Endodermal cell (in vitro differentiated cells): Measurements from ENCODE around the gene PLD6. TPM values are rescaled to one million over a fixed set of nuclear protein-coding genes. Genes with fewer than 3 reads are reported as not detected.

Experiments
- DNase-seq: peaks from one replicate; pipeline ENCODE4 v3.0.0-alpha.2; 2017
- H3K27ac ChIP-seq: 2 replicates; pipeline ENCODE4 v1.5.1; 2013; ENCODE audit warnings: mild to moderate bottlenecking, low read depth, low read length, moderate library complexity
- H3K27me3 ChIP-seq: 2 replicates; pipeline ENCODE4 v1.6.1; 2013; ENCODE audit warnings: mild to moderate bottlenecking, low read length, moderate library complexity; ENCODE audit not compliant: insufficient read depth, control insufficient read depth, poor library complexity, severe bottlenecking
- H3K36me3 ChIP-seq: 2 replicates; pipeline ENCODE4 v1.7.0; 2013; ENCODE audit warnings: mild to moderate bottlenecking, low read length, moderate library complexity; ENCODE audit not compliant: control insufficient read depth, insufficient read depth
- H3K4me1 ChIP-seq: one replicate; pipeline ENCODE4 v1.7.0; 2013; ENCODE audit warnings: low read length; ENCODE audit not compliant: control insufficient read depth, insufficient read depth
- H3K4me3 ChIP-seq: 2 replicates; pipeline ENCODE4 v1.5.1; 2013; ENCODE audit warnings: mild to moderate bottlenecking, low read length, moderate library complexity
- H3K9ac ChIP-seq: 2 replicates; pipeline ENCODE4 v1.6.1; 2013; ENCODE audit warnings: mild to moderate bottlenecking, low read length, moderate library complexity; ENCODE audit not compliant: poor library complexity, severe bottlenecking; ENCODE audit errors: extremely low read depth
- H3K9me3 ChIP-seq: 2 replicates; pipeline ENCODE4 v1.6.1; 2013; ENCODE audit warnings: mild to moderate bottlenecking, low read length, moderate library complexity; ENCODE audit not compliant: control insufficient read depth
- H3K27ac Mint-ChIP-seq: 2 replicates; pipeline ENCODE4 v1.8.0; 2020; ENCODE audit warnings: mixed read lengths
- H3K27me3 Mint-ChIP-seq: 2 replicates; pipeline ENCODE4 v1.8.0; 2021; ENCODE audit warnings: mild to moderate bottlenecking, mixed read lengths; ENCODE audit not compliant: insufficient read depth
- H3K36me3 Mint-ChIP-seq: 2 replicates; pipeline ENCODE4 v1.8.0; 2020; ENCODE audit warnings: low read depth, mixed read lengths
- H3K4me1 Mint-ChIP-seq: 2 replicates; pipeline ENCODE4 v1.8.0; 2020; ENCODE audit warnings: mixed read lengths
- H3K4me3 Mint-ChIP-seq: 2 replicates; pipeline ENCODE4 v1.8.0; 2020; ENCODE audit warnings: mild to moderate bottlenecking, moderate library complexity, mixed read lengths
- H3K9me3 Mint-ChIP-seq: 2 replicates; pipeline ENCODE4 v1.8.0; 2020; ENCODE audit warnings: mild to moderate bottlenecking, mixed read lengths
- WGBS, 2 experiments: methylation state at CpG; one replicate each; pipeline versions ENCODE4 v1.1.5 to v1.1.7; 2013; ENCODE audit warnings: missing lambda C conversion rate in 2 of 2, mixed read lengths in 1 of 2; ENCODE audit not compliant: insufficient coverage in 1 of 2, insufficient read length in 1 of 2; 5-methylcytosine and 5-hydroxymethylcytosine counted together
- total RNA-seq, 2 donors: library from RNA; stranded (reverse); fragmentation: NEBNext Ultra II Directional in 1 of 2; extraction: Animal tissue kit (Norgen Biotek cat#: 25700) in 1 of 2; gene quantifications; 2 replicates in 1 of 2; 3 replicates in 1 of 2; pipeline ENCODE4 v1.2.1, GENCODE V29; 2021
- TF ChIP-seq, protein P1 (sequence below): fragments of 200-600 bp; sonication (generic); conservative IDR thresholded peaks from 2 replicates; pipeline ENCODE4 v1.5.0; 2021; ENCODE audit warnings: antibody characterized with exemption, mild to moderate bottlenecking

Gene PLD6
- total RNA-seq, 2 donors from 2014 or later = 0.42 to 1.5 TPM

DNA sequence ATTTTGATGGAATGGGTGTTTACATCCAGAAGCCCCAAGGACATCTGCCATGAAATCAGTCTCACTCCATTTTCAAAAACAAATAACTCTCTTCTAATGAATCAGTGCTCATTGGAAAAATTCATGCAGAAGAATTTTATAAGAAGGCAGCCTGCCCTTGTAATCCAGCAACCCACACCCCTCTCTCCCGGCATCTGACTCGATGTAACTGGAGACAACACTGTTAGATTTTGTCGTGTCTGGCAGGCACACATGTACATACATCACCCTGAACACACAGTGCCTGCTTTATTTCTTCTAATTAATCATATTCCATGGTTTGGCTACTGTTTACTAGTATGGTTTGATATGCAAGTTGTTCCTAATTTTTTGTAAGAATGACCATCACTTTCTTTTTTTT is 11.9 kb upstream of the PLD6 start:
- Mint-ChIP-seq H3K27ac (no peak overlapping the region), H3K4me3 (no peak overlapping the region), H3K9me3 (no peaks in the 10 kb centered on the region), H3K27me3 (no peaks in the 10 kb centered on the region), H3K4me1 (no peaks in the 10 kb centered on the region), H3K36me3 (peaks cover 78% of the 10 kb centered on the region)
- WGBS, 2 experiments = 100% methylated on average over 1 to 3 of the region's 3 CpGs
- Histone ChIP-seq H3K4me1 (no peaks in the 10 kb centered on the region), H3K36me3 (peaks cover 81% of the 10 kb centered on the region), H3K27me3 (no peaks in the 10 kb centered on the region), H3K4me3 (no peak overlapping the region), H3K27ac (no peak overlapping the region), H3K9me3 (no peaks in the 10 kb centered on the region), H3K9ac (no peak overlapping the region)
- TF ChIP-seq, protein P1, sequence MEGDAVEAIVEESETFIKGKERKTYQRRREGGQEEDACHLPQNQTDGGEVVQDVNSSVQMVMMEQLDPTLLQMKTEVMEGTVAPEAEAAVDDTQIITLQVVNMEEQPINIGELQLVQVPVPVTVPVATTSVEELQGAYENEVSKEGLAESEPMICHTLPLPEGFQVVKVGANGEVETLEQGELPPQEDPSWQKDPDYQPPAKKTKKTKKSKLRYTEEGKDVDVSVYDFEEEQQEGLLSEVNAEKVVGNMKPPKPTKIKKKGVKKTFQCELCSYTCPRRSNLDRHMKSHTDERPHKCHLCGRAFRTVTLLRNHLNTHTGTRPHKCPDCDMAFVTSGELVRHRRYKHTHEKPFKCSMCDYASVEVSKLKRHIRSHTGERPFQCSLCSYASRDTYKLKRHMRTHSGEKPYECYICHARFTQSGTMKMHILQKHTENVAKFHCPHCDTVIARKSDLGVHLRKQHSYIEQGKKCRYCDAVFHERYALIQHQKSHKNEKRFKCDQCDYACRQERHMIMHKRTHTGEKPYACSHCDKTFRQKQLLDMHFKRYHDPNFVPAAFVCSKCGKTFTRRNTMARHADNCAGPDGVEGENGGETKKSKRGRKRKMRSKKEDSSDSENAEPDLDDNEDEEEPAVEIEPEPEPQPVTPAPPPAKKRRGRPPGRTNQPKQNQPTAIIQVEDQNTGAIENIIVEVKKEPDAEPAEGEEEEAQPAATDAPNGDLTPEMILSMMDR = no peak
- DNase-seq = no peak

DNA sequence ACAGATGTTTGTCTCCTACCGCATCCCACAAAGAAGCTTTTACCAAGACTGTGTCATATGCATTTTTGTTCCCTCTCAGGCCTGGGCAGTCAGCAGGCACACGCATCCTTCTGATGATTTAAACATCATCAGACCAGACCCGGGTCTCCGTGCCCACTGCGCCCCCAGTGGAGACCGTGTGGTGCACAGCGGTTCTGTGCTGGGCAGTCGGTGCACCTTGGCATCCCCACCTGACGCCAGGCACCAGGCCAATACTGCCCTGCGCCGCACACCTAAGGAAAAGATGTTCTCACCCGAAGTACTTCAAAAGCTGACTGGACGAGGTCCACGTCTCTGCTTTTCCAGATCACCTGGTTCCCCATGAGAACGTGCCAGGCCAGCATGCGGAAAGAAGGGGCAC is 10.6 kb upstream of the PLD6 start:
- WGBS, 2 experiments = 95 to 96% methylated on average over 16 of the region's 16 CpGs
- peaks cover 73% of the 10 kb centered on the region for H3K36me3 ChIP-seq

DNA sequence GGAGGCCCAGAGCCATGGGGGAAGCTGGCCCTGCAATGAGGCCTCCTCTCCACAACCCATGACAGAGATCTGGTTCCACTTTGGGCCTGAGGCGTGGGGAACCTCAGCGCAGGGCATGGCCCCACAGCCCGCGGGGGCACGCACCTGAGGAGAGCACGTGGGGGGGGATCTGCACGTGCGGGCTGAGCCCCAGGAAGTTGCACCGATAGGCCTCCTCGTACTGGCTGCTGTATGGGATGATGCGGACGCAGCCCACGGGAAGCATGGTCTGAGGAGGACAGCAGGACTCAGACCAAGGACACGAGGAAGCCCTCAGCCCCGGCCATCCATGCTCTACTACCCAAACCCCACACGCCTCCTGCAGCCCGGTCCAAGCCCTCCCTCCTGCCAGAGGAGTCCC is 10.1 kb upstream of the PLD6 start:
- Mint-ChIP-seq H3K27ac (no peak overlapping the region), H3K9me3 (no peaks in the 10 kb centered on the region)

More for the DNA sequence above, 10.6 kb upstream of the PLD6 start:
- H3K9ac ChIP-seq = no peak overlapping the region
- no peak overlapping the region for H3K27ac ChIP-seq
- H3K9me3 Mint-ChIP-seq = no peaks in the 10 kb centered on the region
- no peaks in the 10 kb centered on the region for H3K4me1 ChIP-seq
- no peaks in the 10 kb centered on the region for H3K27me3 ChIP-seq
- no peaks in the 10 kb centered on the region for H3K27me3 Mint-ChIP-seq
- no peak for DNase-seq
- no peaks in the 10 kb centered on the region for H3K9me3 ChIP-seq
- H3K36me3 Mint-ChIP-seq = peaks cover 71% of the 10 kb centered on the region
- H3K4me3 Mint-ChIP-seq = no peak overlapping the region
- no peak overlapping the region for H3K4me3 ChIP-seq
- no peak overlapping the region for H3K27ac Mint-ChIP-seq
- no peaks in the 10 kb centered on the region for H3K4me1 Mint-ChIP-seq
- TF ChIP-seq, protein P1 = peak; percentile 38

More for the DNA sequence above, 10.1 kb upstream of the PLD6 start:
- H3K27me3 Mint-ChIP-seq = no peaks in the 10 kb centered on the region
- no peak for DNase-seq
- TF ChIP-seq, protein P1 = no peak
- Histone ChIP-seq H3K9ac (no peak overlapping the region), H3K27ac (no peak overlapping the region), H3K27me3 (no peaks in the 10 kb centered on the region), H3K36me3 (peaks cover 72% of the 10 kb centered on the region), H3K9me3 (no peaks in the 10 kb centered on the region), H3K4me3 (no peak overlapping the region), H3K4me1 (no peaks in the 10 kb centered on the region)
- H3K4me1 Mint-ChIP-seq = no peaks in the 10 kb centered on the region
- 93 to 95% methylated on average over 3 to 17 of the region's 17 CpGs for WGBS, 2 experiments
- no peak overlapping the region for H3K4me3 Mint-ChIP-seq
- peaks cover 71% of the 10 kb centered on the region for H3K36me3 Mint-ChIP-seq
